A673 (cell line): ENCODE measurements around the gene ZNF554. TPM values are rescaled to one million over a fixed set of nuclear protein-coding genes. Genes with fewer than 3 reads are reported as not detected.

ENCODE experiments used
- BruUV-seq: library from RNA; stranded (reverse); fragments of 400-500 nt; replicated peaks from 2 replicates; lab custom pipeline; 2021; lab: Mats Ljungman, UMichigan
- CTCF ChIA-PET: fragments of 300-600 bp; sonication (Branson Sonifier 250); formaldehyde crosslinking; loops from one replicate; lab custom pipeline; 2022; ENCODE audit warnings: antibody characterized with exemption; lab: Charles Lee
- POLR2A ChIA-PET: fragments of 300-600 bp; sonication (Branson Sonifier 250); formaldehyde crosslinking; loops from one replicate; lab custom pipeline; 2022; ENCODE audit warnings: antibody characterized with exemption; ENCODE audit not compliant: low non-redundant PET; lab: Charles Lee
- DNase-seq: peaks from one replicate; pipeline ENCODE4 v3.0.0-alpha.2; 2015; ENCODE audit warnings: low spot score
- H3K27ac ChIP-seq: fragments of 200-600 bp; sonication (generic); 2 replicates; pipeline ENCODE4 v1.5.1; 2016; ENCODE audit warnings: mixed run types, low read depth, mild to moderate bottlenecking, mixed read lengths, antibody characterized with exemption, low read length; ENCODE audit not compliant: poor library complexity, severe bottlenecking
- H3K27me3 ChIP-seq: fragments of 200-600 bp; sonication (generic); replicated peaks from 2 replicates; pipeline ENCODE4 v1.6.1; 2017; ENCODE audit warnings: mixed run types, low read depth, mild to moderate bottlenecking, mixed read lengths, antibody characterized with exemption, low read length; ENCODE audit not compliant: insufficient read depth, poor library complexity
- H3K36me3 ChIP-seq: fragments of 200-600 bp; sonication (generic); 2 replicates; pipeline ENCODE4 v1.6.1; 2016; ENCODE audit warnings: mixed run types, mild to moderate bottlenecking, mixed read lengths, antibody characterized with exemption, low read length; ENCODE audit not compliant: insufficient read depth, poor library complexity, severe bottlenecking
- H3K4me1 ChIP-seq: fragments of 200-600 bp; sonication (generic); 2 replicates; pipeline ENCODE4 v1.6.1; 2017; ENCODE audit warnings: mixed run types, mild to moderate bottlenecking, mixed read lengths, antibody characterized with exemption, low read length; ENCODE audit not compliant: insufficient read depth, poor library complexity, severe bottlenecking
- H3K4me3 ChIP-seq: fragments of 200-600 bp; sonication (generic); 2 replicates; pipeline ENCODE4 v1.5.1; 2016; ENCODE audit warnings: low read depth, mixed run types, mild to moderate bottlenecking, mixed read lengths, low read length; ENCODE audit not compliant: poor library complexity, severe bottlenecking
- H3K9me3 ChIP-seq: fragments of 200-600 bp; sonication (generic); 2 replicates; pipeline ENCODE4 v1.6.1; 2016; ENCODE audit warnings: mixed run types, low read depth, mild to moderate bottlenecking, mixed read lengths, antibody characterized with exemption, low read length; ENCODE audit not compliant: poor library complexity, severe bottlenecking
- CTCF ChIP-seq: fragments of 300-800, 200-600 bp; sonication (generic); conservative IDR thresholded peaks from 2 replicates; pipeline ENCODE4 v1.5.1; 2017; ENCODE audit warnings: low read depth, mild to moderate bottlenecking, antibody characterized with exemption, low read length, moderate library complexity, mixed read lengths
- EZH2 ChIP-seq: fragments of 200-600 bp; sonication (generic); IDR thresholded peaks from 2 replicates; pipeline ENCODE4 v1.6.1; 2017; ENCODE audit warnings: borderline replicate concordance, low read depth, mild to moderate bottlenecking, mixed read lengths, antibody characterized with exemption, low read length; ENCODE audit not compliant: poor library complexity, severe bottlenecking
- intact Hi-C: fragments of 100-400 bp; cut with micrococcal nuclease; formaldehyde crosslinking; loops from one replicate; pipeline ENCODE4 v1.10.0; 2022; ENCODE audit not compliant: unreplicated experiment
- total RNA-seq: library from RNA; stranded (reverse); gene quantifications from 2 replicates; pipeline ENCODE4 v1.2.3, GENCODE V29; 2021

The ZNF554 gene
- total RNA-seq, 1 experiment from 2014 or later, result 3.5 TPM

DNA sequence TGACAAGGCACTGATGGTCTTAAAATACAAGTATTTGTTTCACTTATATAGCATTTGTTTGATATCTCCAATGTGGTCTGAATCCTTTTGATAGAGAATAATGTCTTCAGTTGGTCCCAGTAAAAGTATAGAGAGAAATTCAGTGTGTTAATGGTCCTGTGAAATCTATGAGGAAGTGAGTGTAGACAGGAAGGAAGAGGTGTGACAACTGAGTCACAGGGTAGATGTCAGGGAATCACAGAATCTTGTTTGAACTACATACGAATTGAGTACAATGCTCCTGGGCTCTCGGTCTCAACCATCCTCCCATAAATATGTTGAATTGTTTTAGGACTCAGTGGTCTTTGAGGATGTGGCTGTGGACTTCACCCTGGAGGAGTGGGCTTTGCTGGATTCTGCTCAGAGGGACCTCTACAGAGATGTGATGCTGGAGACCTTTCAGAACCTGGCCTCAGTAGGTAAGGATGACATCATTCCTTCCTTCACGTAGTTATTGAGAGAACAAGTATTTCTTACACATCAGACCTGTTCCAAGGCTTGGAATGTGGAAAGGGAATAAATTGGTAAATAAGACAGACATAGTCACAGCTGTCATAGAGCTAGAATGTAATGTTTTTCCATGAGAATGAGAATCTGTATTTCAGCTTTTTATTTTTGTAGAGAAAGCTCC is 30.7 kb downstream of the ZNF554 start:
- Histone ChIP-seq H3K27me3 (no peaks in the 10 kb centered on the region), H3K9me3 (peaks cover 49% of the 10 kb centered on the region), H3K4me3 (no peak overlapping the region), H3K36me3 (peaks cover 29% of the 10 kb centered on the region), H3K4me1 (no peaks in the 10 kb centered on the region), H3K27ac (no peak overlapping the region)
- no TSS peak for BruUV-seq
- TF ChIP-seq CTCF (no peak), EZH2 (no peak)
- no peak for DNase-seq
- POLR2A ChIA-PET, result no interaction called here
- intact Hi-C loops, result no loop called here
- CTCF ChIA-PET, result no interaction called here

DNA sequence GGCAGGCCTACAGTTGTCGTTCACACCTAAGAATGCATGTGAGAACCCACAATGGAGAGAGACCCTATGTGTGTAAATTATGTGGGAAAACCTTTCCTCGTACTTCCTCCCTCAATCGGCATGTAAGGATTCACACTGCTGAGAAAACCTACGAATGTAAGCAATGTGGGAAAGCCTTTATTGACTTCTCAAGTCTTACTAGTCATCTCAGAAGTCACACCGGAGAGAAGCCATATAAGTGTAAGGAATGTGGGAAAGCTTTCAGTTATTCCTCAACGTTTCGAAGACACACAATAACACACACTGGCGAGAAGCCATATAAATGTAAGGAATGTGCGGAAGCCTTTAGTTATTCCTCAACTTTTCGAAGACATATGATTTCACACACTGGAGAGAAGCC is 32.9 kb downstream of the ZNF554 start:
- Histone ChIP-seq H3K27ac (no peak overlapping the region), H3K36me3 (peaks cover 29% of the 10 kb centered on the region), H3K27me3 (no peaks in the 10 kb centered on the region), H3K9me3 (peaks cover 66% of the 10 kb centered on the region), H3K4me1 (no peaks in the 10 kb centered on the region), H3K4me3 (no peak overlapping the region)
- TF ChIP-seq CTCF, result no peak
- POLR2A ChIA-PET, result no interaction called here
- intact Hi-C loops, result no loop called here
- CTCF ChIA-PET, result no interaction called here
- DNase-seq, result no peak
- no TSS peak for BruUV-seq

GRCh38 chr19:2853015-2853606 is 33.4 kb downstream of the ZNF554 start:
- Histone ChIP-seq H3K27ac (no peak overlapping the region), H3K36me3 (peaks cover 29% of the 10 kb centered on the region), H3K27me3 (no peaks in the 10 kb centered on the region), H3K4me1 (no peaks in the 10 kb centered on the region), H3K4me3 (no peak overlapping the region), H3K9me3 (peaks cover 66% of the 10 kb centered on the region)
- POLR2A ChIA-PET, result no interaction called here
- DNase-seq, result no peak
- BruUV-seq, result no TSS peak
- TF ChIP-seq EZH2, result no peak
- TF ChIP-seq CTCF, result no peak
- intact Hi-C loops, result no loop called here
- CTCF ChIA-PET, result no interaction called here
